ENCODE results near the gene NR5A2. TPM values are rescaled to one million over a fixed set of nuclear protein-coding genes. Genes with fewer than 3 reads are reported as not detected.

Gene NR5A2
- total and polyA plus RNA-seq, 7 experiments from 2014 or later, result 0.10 TPM; not detected in 6

- ChIA-PET POLR2A (interaction anchor here (1.2 kb wide), 1 partner anchor 185 kb away, joined by 4 read pairs; no protein-coding TSS in a partner anchor), CTCF (no interaction called here)
- ATAC-seq (no peak), DNase-seq (no peak)
- H3K4me1 ChIP-seq (ENCODE audit: control insufficient read depth in 2 of 2, insufficient read depth in 2 of 2, low read length in 2 of 2), result no peaks in the 10 kb centered on the region
- H3K27me3 ChIP-seq (ENCODE audit: control insufficient read depth in 2 of 2, insufficient read depth in 2 of 2, low read length in 2 of 2), result no peaks in the 10 kb centered on the region
- no peak overlapping the region for H3K27ac ChIP-seq (ENCODE audit: low read depth, low read length)
- intact Hi-C loops (cut with micrococcal nuclease), result no loop called here
- H3K4me3 Mint-ChIP-seq, result no peak overlapping the region
- H3K27ac Mint-ChIP-seq, result no peak overlapping the region
- H3K27me3 Mint-ChIP-seq, result peaks cover 0 to 46% (median 8%) of the 10 kb centered on the region in 5 donors
- H3K9me3 ChIP-seq (ENCODE audit: control insufficient read depth in 2 of 3, low read length in 3 of 3), result no peaks in the 10 kb centered on the region
- H3K36me3 ChIP-seq (ENCODE audit: control insufficient read depth in 2 of 3, insufficient read depth in 3 of 3, low read length in 3 of 3), result no peaks in the 10 kb centered on the region
- no peaks in the 10 kb centered on the region for H3K36me3 Mint-ChIP-seq
- H3K4me3 ChIP-seq (ENCODE audit: low read length), result no peak overlapping the region
- no peaks in the 10 kb centered on the region for H3K4me1 Mint-ChIP-seq
- H3K9me3 Mint-ChIP-seq, result no peaks in the 10 kb centered on the region
Measured at GRCh38 chr1:200116324-200116723, 88.8 kb downstream of the NR5A2 start.

- H3K9me3 Mint-ChIP-seq, result no peaks in the 10 kb centered on the region
- POLR2A ChIA-PET, result interaction anchor here (0.7 kb wide), 1 partner anchor 196 kb away, joined by 3 read pairs; no protein-coding TSS in a partner anchor
- no peak for ATAC-seq
Measured at GRCh38 chr1:200118779-200119505, 91.4 kb downstream of the NR5A2 start.

GRCh38 chr1:200121421-200121820, 93.9 kb downstream of the NR5A2 start:
- no peaks in the 10 kb centered on the region for H3K4me1 Mint-ChIP-seq

More at GRCh38 chr1:200118779-200119505, 91.4 kb downstream of the NR5A2 start:
- H3K36me3 Mint-ChIP-seq, result no peaks in the 10 kb centered on the region
- no peaks in the 10 kb centered on the region for H3K4me1 ChIP-seq (ENCODE audit: control insufficient read depth in 2 of 2, insufficient read depth in 2 of 2, low read length in 2 of 2)
- H3K27me3 Mint-ChIP-seq, result peaks cover 0 to 39% (median 6%) of the 10 kb centered on the region in 5 donors
- CTCF ChIA-PET, result no interaction called here
- intact Hi-C loops (cut with micrococcal nuclease), result no loop called here
- no peaks in the 10 kb centered on the region for H3K27me3 ChIP-seq (ENCODE audit: control insufficient read depth in 2 of 2, insufficient read depth in 2 of 2, low read length in 2 of 2)
- H3K4me3 ChIP-seq (ENCODE audit: low read length), result no peak overlapping the region
- no peak overlapping the region for H3K27ac ChIP-seq (ENCODE audit: low read depth, low read length)
- no peaks in the 10 kb centered on the region for H3K4me1 Mint-ChIP-seq
- H3K36me3 ChIP-seq (ENCODE audit: control insufficient read depth in 2 of 3, insufficient read depth in 3 of 3, low read length in 3 of 3), result no peaks in the 10 kb centered on the region
- no peaks in the 10 kb centered on the region for H3K9me3 ChIP-seq (ENCODE audit: control insufficient read depth in 2 of 3, low read length in 3 of 3)
- no peak overlapping the region for H3K27ac Mint-ChIP-seq
- no peak for DNase-seq
- no peak overlapping the region for H3K4me3 Mint-ChIP-seq

GRCh38 chr1:200124309-200124708, 96.8 kb downstream of the NR5A2 start:
- Histone ChIP-seq H3K9me3 (ENCODE audit: control insufficient read depth in 2 of 3, low read length in 3 of 3) (no peaks in the 10 kb centered on the region), H3K4me3 (ENCODE audit: low read length) (no peak overlapping the region), H3K36me3 (ENCODE audit: control insufficient read depth in 2 of 3, insufficient read depth in 3 of 3, low read length in 3 of 3) (no peaks in the 10 kb centered on the region), H3K27ac (ENCODE audit: low read depth, low read length) (no peak overlapping the region), H3K4me1 (ENCODE audit: control insufficient read depth in 2 of 2, insufficient read depth in 2 of 2, low read length in 2 of 2) (peaks cover under 1 to 11% of the 10 kb centered on the region in 2 donors), H3K27me3 (ENCODE audit: control insufficient read depth in 2 of 2, insufficient read depth in 2 of 2, low read length in 2 of 2) (no peaks in the 10 kb centered on the region)
- DNase-seq, result no peak
- peaks cover 0 to 22% (median 6%) of the 10 kb centered on the region in 5 donors for H3K27me3 Mint-ChIP-seq
- H3K4me3 Mint-ChIP-seq, result no peak overlapping the region
- ATAC-seq, result no peak
- peaks cover 0 to 5% (median 5%) of the 10 kb centered on the region in 7 donors for H3K4me1 Mint-ChIP-seq
- intact Hi-C loops (cut with micrococcal nuclease), result no loop called here
- no peaks in the 10 kb centered on the region for H3K9me3 Mint-ChIP-seq
- H3K27ac Mint-ChIP-seq, result no peak overlapping the region
- no peaks in the 10 kb centered on the region for H3K36me3 Mint-ChIP-seq
- ChIA-PET CTCF (interaction anchor here (0.8 kb wide), 1 partner anchor 15 kb away, joined by 3 read pairs; no protein-coding TSS in a partner anchor), POLR2A (interaction anchor here (0.7 kb wide), 1 partner anchor 1088 kb away, joined by 4 read pairs; no protein-coding TSS in a partner anchor)

More at GRCh38 chr1:200121421-200121820, 93.9 kb downstream of the NR5A2 start:
- Histone ChIP-seq H3K9me3 (ENCODE audit: control insufficient read depth in 2 of 3, low read length in 3 of 3) (no peaks in the 10 kb centered on the region), H3K27ac (ENCODE audit: low read depth, low read length) (no peak overlapping the region), H3K4me1 (ENCODE audit: control insufficient read depth in 2 of 2, insufficient read depth in 2 of 2, low read length in 2 of 2) (no peaks in the 10 kb centered on the region), H3K4me3 (ENCODE audit: low read length) (no peak overlapping the region), H3K27me3 (ENCODE audit: control insufficient read depth in 2 of 2, insufficient read depth in 2 of 2, low read length in 2 of 2) (no peaks in the 10 kb centered on the region), H3K36me3 (ENCODE audit: control insufficient read depth in 2 of 3, insufficient read depth in 3 of 3, low read length in 3 of 3) (no peaks in the 10 kb centered on the region)
- no peaks in the 10 kb centered on the region for H3K36me3 Mint-ChIP-seq
- no peak for ATAC-seq
- H3K9me3 Mint-ChIP-seq, result no peaks in the 10 kb centered on the region
- H3K27me3 Mint-ChIP-seq, result peaks cover 0 to 34% (median 6%) of the 10 kb centered on the region in 5 donors
- intact Hi-C loops (cut with micrococcal nuclease), result no loop called here
- no peak for DNase-seq
- no peak overlapping the region for H3K27ac Mint-ChIP-seq
- ChIA-PET POLR2A (no interaction called here), CTCF (interaction anchor here (0.6 kb wide), 1 partner anchor 394 kb away, joined by 3 read pairs; no protein-coding TSS in a partner anchor)
- no peak overlapping the region for H3K4me3 Mint-ChIP-seq

- Histone ChIP-seq H3K9me3 (ENCODE audit: control insufficient read depth in 2 of 3, low read length in 3 of 3) (no peaks in the 10 kb centered on the region), H3K4me3 (ENCODE audit: low read length) (no peak overlapping the region), H3K36me3 (ENCODE audit: control insufficient read depth in 2 of 3, insufficient read depth in 3 of 3, low read length in 3 of 3) (no peaks in the 10 kb centered on the region), H3K4me1 (ENCODE audit: control insufficient read depth in 2 of 2, insufficient read depth in 2 of 2, low read length in 2 of 2) (peaks cover 6 to 18% of the 10 kb centered on the region in 2 donors), H3K27me3 (ENCODE audit: control insufficient read depth in 2 of 2, insufficient read depth in 2 of 2, low read length in 2 of 2) (no peaks in the 10 kb centered on the region), H3K27ac (ENCODE audit: low read depth, low read length) (no peak overlapping the region)
- POLR2A ChIA-PET, result no interaction called here
- CTCF ChIA-PET, result no interaction called here
- ATAC-seq (no peak), DNase-seq (no peak)
- Mint-ChIP-seq H3K27ac (no peak overlapping the region), H3K9me3 (no peaks in the 10 kb centered on the region), H3K27me3 (peaks cover 0 to 8% (median 0%) of the 10 kb centered on the region in 5 donors), H3K4me3 (no peak overlapping the region), H3K36me3 (no peaks in the 10 kb centered on the region), H3K4me1 (peaks cover 0 to 20% (median 14%) of the 10 kb centered on the region in 7 donors)
- intact Hi-C loops (cut with micrococcal nuclease), result no loop called here
Measured at GRCh38 chr1:200128081-200128480, 100.6 kb downstream of the NR5A2 start.

GRCh38 chr1:200128944-200129879, 101.7 kb downstream of the NR5A2 start:
- Mint-ChIP-seq H3K27me3 (peaks cover 0 to 3% (median 0%) of the 10 kb centered on the region in 5 donors), H3K4me1 (peaks cover 0 to 20% (median 14%) of the 10 kb centered on the region in 7 donors), H3K4me3 (peak overlapping the region in 3 of 10 donors; percentile 2 to 63 (median 32)), H3K9me3 (no peaks in the 10 kb centered on the region), H3K36me3 (no peaks in the 10 kb centered on the region), H3K27ac (peak overlapping the region in 4 of 9 donors; percentile 2 to 83 (median 39))
- CTCF ChIA-PET, result no interaction called here
- H3K36me3 ChIP-seq (ENCODE audit: control insufficient read depth in 2 of 3, insufficient read depth in 3 of 3, low read length in 3 of 3), result no peaks in the 10 kb centered on the region
- intact Hi-C loops (cut with micrococcal nuclease), result loop anchor here in 1 of 2 donors (1.0 kb wide), 1 partner anchor 24 kb away; no protein-coding TSS in a partner anchor
- DNase-seq (peak in 3 of 9 donors; percentile 11 to 34 (median 31)), ATAC-seq (peak; percentile 84)
- peaks cover 6 to 18% of the 10 kb centered on the region in 2 donors for H3K4me1 ChIP-seq (ENCODE audit: control insufficient read depth in 2 of 2, insufficient read depth in 2 of 2, low read length in 2 of 2)
- H3K27me3 ChIP-seq (ENCODE audit: control insufficient read depth in 2 of 2, insufficient read depth in 2 of 2, low read length in 2 of 2), result no peaks in the 10 kb centered on the region
- POLR2A ChIA-PET, result interaction anchor here (0.7 kb wide), 1 partner anchor 541 kb away, joined by 3 read pairs; the partner anchor contains the start of gene DDX59
- no peak overlapping the region for H3K27ac ChIP-seq (ENCODE audit: low read depth, low read length)
- no peak overlapping the region for H3K4me3 ChIP-seq (ENCODE audit: low read length)
- H3K9me3 ChIP-seq (ENCODE audit: control insufficient read depth in 2 of 3, low read length in 3 of 3), result no peaks in the 10 kb centered on the region

Measured in naive thymus-derived CD4-positive, alpha-beta T cell (primary cell).